Prostate gland (tissue), 2 donors: ENCODE results near the gene PHF5A.

Experiments used
- POLR2A ChIP-seq: fragments of 450-650 bp; IDR thresholded peaks from one replicate; pipeline ENCODE4 v1.6.1; 2016; ENCODE audit warnings: antibody characterized with exemption, mild to moderate bottlenecking
- POLR2AphosphoS5 ChIP-seq: sonication (generic); formaldehyde crosslinking; IDR thresholded peaks from one replicate; pipeline ENCODE4 v1.6.1; 2017; ENCODE audit warnings: antibody characterized with exemption
- TF ChIP-seq, protein P1 (sequence below), 4 experiments: fragments of 200-600 bp in 2 of 4; fragments of 450-650 bp in 2 of 4; sonication (generic) in 2 of 4; IDR thresholded peaks; 1 replicate in 3 of 4; 2 replicates in 1 of 4; pipeline ENCODE4 v1.5.1; 2016 to 2019; ENCODE audit warnings: antibody characterized with exemption in 4 of 4, mild to moderate bottlenecking in 2 of 4, moderate library complexity in 2 of 4

GRCh38 chr22:41446057-41446501, 22.4 kb downstream of the PHF5A start:
- TF ChIP-seq, protein P1, sequence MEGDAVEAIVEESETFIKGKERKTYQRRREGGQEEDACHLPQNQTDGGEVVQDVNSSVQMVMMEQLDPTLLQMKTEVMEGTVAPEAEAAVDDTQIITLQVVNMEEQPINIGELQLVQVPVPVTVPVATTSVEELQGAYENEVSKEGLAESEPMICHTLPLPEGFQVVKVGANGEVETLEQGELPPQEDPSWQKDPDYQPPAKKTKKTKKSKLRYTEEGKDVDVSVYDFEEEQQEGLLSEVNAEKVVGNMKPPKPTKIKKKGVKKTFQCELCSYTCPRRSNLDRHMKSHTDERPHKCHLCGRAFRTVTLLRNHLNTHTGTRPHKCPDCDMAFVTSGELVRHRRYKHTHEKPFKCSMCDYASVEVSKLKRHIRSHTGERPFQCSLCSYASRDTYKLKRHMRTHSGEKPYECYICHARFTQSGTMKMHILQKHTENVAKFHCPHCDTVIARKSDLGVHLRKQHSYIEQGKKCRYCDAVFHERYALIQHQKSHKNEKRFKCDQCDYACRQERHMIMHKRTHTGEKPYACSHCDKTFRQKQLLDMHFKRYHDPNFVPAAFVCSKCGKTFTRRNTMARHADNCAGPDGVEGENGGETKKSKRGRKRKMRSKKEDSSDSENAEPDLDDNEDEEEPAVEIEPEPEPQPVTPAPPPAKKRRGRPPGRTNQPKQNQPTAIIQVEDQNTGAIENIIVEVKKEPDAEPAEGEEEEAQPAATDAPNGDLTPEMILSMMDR (IDR thresholded peaks at IDR 0.05), result no peak
- TF ChIP-seq POLR2A (no peak), POLR2AphosphoS5 (no peak)
